Effector CD8-positive, alpha-beta T cell (primary cell): ENCODE results near the gene SSH2.

ENCODE experiments used
- DNase-seq: peaks from one replicate; lab custom pipeline; 2025; lab: John Stamatoyannopoulos, UW

SSH2 gene

GRCh38 chr17:29611351-29612093, 318.5 kb downstream of the SSH2 start:
- DNase-seq, result no peak

DNA sequence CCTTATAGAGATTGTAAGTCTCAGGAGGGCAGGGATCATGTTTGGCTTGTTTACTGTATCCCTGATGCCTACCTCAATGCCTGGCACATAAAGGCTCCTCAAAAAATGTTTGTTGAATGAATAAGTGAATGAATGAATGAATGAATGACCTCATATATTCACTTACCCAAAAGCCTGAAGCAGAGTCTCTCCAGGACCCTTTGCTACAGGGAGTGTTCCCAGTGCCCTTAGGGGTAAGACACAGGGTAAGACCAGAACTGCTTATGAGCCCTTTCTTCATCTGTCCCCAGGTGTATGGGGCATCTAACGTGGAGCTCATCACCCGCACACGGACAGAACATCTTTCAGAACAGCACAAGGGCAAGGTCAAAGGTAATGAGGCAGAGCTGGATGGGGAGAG, 319.6 kb downstream of the SSH2 start:
- no peak for DNase-seq

GRCh38 chr17:29608986-29609385, 321.0 kb downstream of the SSH2 start:
- DNase-seq, result no peak

- no peak for DNase-seq
Measured at GRCh38 chr17:29607557-29608195, 322.4 kb downstream of the SSH2 start.

GRCh38 chr17:29603109-29603674, 326.8 kb downstream of the SSH2 start:
- no peak for DNase-seq

GRCh38 chr17:29597361-29598172, 332.5 kb downstream of the SSH2 start:
- no peak for DNase-seq

DNA sequence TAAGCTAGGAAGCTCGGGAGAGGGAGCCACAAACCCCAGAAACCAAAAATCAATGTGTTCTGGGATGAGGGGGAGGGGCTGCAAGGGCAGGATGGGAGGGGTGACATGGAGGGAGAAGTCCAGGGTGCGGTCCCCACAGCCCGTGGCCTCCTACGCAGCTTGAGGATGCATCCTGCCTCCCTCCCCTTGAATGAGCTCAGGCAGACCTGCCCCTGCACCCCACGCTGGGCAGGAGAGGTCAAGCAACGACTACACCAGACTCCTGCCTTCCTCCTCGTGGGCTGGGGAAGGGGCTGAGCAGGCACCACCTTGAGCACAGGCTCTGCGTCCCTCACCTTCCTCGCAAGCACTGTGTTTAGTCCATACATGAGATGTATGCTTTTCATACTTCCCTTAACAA, 333.2 kb downstream of the SSH2 start:
- no peak for DNase-seq

DNA sequence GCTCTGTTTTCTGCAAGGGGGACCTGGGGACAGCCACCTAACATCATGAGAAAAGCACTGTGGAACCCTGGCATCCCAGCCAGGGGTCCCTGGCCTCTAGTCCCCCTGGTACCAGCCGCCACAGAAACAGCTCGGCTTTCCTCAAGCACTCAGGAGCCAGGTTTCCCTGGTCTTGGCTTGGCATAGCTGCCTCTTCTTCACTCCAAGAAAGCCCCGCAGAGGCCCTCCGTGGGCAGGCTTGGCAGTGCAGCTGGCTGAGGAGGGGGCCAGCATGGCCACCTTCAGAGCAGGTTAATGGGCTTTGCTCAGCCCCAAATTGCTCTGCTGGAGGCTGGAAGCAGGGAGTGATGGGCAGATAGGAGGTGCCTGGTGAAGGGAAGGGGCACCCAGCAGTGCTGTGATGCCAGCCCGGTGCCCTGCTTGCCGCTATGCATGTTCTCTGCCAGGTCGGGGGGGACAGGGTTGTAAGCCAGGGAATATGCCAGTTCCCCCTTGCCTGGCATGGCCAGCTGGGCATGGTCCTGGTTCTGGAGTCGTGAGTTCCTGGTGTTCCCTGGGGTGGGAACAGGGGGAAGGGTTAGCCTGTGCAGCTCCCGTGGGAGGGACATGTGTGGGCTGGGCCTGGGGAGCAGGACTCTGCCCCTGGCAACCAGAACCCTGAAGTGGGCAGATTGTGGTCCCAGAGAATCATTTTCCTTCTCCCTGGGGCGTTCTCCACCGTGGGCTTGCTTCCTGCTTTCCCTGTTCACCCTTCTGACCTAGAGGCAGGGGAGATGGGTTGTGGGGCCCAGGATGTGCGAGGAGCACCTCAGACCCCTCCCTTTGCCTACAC, 333.9 kb downstream of the SSH2 start:
- no peak for DNase-seq

DNA sequence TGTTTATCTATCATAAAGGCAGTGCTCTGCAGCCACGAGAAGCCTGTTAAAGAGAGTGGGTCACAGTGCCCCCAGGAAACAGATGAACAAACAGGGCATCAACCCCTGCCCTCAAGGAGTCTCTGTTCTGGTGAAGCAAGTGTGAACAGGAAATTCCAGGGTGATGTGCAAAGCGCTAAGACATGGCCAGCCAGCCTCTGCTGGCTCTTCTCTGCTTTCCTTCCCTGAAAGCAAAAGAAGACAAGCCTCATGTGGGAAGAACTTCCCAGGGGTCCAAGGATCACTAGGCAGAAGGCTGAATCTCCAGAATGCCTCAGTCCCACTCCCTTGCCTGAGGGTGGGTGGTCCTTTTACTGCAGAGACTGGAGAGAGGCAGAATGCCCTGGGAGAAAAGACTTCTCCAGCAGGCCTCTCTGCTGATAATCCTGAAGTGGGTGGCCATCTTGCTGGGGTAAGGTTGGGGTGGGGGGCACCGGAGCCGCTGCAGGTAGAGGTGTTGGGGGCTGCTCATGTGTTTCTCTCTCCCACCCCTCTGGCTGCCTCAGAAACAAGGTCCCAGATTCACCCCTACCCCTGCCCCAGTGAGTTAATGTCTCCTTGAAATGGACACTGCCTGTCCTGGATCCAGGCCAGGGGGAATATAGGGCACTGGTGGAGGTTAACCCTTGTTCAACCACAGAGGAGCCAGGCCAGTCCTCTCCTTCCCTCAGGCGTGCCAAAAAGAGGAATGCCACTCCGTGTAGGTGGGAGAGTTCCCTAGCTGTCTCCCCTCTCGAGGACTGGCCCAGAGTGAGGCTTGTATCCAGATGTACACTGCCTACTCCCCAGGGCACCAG, 334.7 kb downstream of the SSH2 start:
- no peak for DNase-seq

GRCh38 chr17:29594519-29595090, 335.4 kb downstream of the SSH2 start:
- no peak for DNase-seq

DNA sequence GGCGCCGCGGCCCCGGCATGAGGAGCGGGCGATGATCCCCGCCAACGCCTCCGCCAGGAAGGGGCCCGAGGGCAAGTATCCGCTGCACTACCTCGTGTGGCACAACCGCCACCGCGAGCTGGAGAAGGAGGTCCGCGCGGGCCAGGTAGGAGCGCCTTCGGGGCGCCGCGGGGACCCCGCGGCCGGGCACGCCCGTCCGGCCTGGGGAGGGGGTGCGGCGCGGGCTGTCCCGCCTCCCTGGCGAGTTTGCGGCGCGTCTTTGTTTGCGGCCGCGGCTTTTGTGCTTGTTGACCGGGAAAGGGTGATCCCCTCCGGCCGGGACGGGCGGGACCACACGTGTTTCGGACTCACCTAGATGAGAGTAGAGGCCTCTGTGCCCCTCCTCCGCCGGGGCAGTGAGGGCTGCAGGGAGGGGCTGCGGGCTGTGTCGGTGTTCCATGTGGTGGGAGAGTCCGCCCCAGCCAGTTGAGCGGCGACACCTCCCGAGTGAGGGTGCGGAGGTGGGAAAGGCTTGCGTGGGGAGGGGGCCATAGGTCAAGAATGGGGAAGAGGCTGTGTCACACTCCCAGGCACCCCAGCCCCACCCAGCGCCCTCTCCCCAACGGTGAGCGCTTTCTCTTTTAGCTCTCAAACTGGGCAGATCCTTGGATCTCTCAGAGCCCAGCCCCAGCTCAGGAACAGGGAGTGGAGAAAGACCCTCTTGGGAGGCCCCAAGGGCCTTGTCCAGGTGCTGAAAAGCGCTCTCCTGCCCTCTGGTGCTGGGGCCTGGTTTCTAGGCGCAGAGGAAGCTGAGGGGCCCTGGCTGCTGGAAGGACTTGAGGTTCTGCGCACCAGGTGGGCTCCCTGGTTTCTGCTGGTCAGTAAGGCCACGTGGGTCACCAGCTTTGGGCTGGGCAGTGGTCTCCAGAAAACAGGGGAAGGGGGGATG, 336.2 kb downstream of the SSH2 start:
- DNase-seq, result no peak

- no peak for DNase-seq
Measured at GRCh38 chr17:29592850-29593551, 337.0 kb downstream of the SSH2 start, which contains the start of gene ANKRD13B. TSS of gene ANKRD13B (plus strand) at chr17:29593132. CDS start at chr17:29593622, 490 bp downstream.

GRCh38 chr17:29591737-29592608, 338.1 kb downstream of the SSH2 start:
- peak; percentile 64 for DNase-seq

DNA sequence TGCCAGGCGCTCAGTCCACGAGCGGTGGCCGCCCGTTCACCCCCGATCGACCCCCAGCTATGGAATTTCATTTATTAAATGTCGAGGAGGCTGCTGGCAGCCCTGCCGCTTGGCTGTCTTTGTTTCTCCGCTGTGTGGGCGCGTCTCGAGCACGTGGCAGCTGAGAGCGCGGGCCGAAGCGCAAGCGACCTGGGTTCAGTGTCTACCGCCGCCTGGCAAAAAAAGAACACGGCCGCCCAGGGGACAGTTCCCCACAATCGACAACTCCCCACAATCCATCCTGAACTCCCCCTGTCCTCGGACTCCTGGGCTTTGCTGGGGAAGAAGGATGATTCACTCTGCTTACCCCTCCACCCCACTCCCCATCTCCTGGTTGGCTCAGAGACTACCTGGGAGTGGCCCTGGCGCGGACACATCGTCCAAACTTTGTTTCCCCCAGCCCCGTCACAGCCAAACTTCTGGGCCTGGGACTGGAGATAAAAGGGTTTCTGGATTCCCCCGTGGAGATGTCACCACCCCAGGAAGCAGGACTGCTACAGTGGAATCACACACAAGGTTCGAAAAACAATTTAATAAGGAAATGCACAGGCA, 338.8 kb downstream of the SSH2 start:
- no peak for DNase-seq

DNA sequence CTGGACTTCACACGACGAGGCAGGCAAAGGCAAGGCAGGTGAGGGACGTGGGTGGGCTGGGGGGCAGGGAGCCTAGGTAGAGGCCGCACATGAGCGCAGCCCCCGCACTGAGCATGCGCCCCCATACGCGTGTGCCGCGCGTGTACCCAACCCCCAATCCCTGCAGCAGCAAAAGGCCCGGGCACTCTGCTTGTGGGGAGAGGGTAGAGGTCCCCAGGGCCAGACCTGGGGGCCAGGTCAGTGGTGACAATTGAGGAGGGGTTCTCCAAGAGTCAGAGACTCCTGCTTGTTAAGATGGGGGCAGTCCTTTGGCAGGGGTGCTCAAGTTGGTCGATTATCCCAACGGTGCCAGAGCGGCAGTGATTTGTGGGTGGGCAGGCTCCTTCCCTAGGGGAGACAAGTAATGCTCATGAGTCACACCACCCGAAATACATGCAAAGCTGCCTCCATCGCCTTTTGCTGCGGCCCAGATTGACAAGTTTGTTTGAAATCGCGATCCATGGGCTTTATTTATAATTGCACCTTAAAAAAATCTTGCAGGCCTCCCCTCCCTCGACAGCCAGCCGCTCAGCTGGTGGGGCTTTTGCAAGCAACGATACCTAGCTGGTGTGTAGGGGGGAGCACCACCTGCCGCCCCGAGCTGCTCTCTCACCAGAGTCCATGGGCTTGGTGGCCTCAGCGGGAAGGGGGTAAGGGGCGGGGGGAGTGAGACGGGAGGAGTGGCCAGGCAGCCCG, 339.4 kb downstream of the SSH2 start:
- DNase-seq, result no peak
